Mammary epithelial cell (primary cell): Measurements from ENCODE around the gene GGA2.

Experiments used
- EZH2 ChIP-seq: IDR thresholded peaks from 2 replicates; pipeline ENCODE4 v1.6.1; 2012; ENCODE audit warnings: low read length, inconsistent platforms, borderline replicate concordance
- TF ChIP-seq, protein P1 (sequence below), 2 donors: IDR thresholded peaks in 1 of 2; conservative IDR thresholded peaks in 1 of 2; 2 replicates each; pipeline ENCODE4 v1.5.1; 2011 to 2012; ENCODE audit warnings: inconsistent platforms in 2 of 2, low read length in 2 of 2, mild to moderate bottlenecking in 2 of 2, control low read depth in 1 of 2, low read depth in 1 of 2; ENCODE audit not compliant: insufficient read depth in 1 of 2; ENCODE audit errors: extremely low read depth in 1 of 2

DNA sequence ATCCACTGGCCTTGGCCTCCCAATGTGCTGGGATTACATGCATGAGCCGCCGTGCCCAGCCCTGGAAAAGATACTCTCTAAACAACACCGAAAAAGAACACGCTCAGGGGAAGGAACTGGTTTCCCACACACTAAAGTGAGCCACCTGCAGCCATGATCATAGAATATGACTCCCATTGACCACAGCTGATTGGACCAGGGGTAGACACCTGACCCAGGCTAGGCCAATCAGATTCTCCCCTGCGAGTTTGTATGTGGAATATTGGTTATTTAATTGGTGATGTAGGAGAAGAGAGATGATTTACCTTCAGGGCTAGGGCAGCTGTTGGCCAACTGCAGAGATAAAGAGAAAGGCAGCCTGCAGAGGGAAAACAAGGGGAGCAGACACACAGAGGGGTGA lies 9.0 kb upstream of the GGA2 start:
- no peak for TF ChIP-seq EZH2
- TF ChIP-seq, protein P1, sequence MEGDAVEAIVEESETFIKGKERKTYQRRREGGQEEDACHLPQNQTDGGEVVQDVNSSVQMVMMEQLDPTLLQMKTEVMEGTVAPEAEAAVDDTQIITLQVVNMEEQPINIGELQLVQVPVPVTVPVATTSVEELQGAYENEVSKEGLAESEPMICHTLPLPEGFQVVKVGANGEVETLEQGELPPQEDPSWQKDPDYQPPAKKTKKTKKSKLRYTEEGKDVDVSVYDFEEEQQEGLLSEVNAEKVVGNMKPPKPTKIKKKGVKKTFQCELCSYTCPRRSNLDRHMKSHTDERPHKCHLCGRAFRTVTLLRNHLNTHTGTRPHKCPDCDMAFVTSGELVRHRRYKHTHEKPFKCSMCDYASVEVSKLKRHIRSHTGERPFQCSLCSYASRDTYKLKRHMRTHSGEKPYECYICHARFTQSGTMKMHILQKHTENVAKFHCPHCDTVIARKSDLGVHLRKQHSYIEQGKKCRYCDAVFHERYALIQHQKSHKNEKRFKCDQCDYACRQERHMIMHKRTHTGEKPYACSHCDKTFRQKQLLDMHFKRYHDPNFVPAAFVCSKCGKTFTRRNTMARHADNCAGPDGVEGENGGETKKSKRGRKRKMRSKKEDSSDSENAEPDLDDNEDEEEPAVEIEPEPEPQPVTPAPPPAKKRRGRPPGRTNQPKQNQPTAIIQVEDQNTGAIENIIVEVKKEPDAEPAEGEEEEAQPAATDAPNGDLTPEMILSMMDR (conservative IDR thresholded peaks at IDR 0.05 in 1 of 2, IDR thresholded peaks at IDR 0.05 in 1 of 2; ENCODE audit: extremely low read depth in 1 of 2, insufficient read depth in 1 of 2, low read depth in 1 of 2, low read length in 2 of 2) = no peak
